KMS-11 (cell line): Measurements from ENCODE around the gene FRAT2.

Source experiments
- H2AFZ ChIP-seq: fragments of 200-600 bp; sonication (generic); 2 replicates; pipeline ENCODE4 v1.6.1; 2016; ENCODE audit warnings: antibody characterized with exemption, mixed run types, low read depth
- H3K27ac ChIP-seq: fragments of 200-600 bp; sonication (generic); 2 replicates; pipeline ENCODE4 v1.6.1; 2016; ENCODE audit warnings: mild to moderate bottlenecking, mixed run types
- H3K27me3 ChIP-seq: fragments of 200-600 bp; sonication (generic); 2 replicates; pipeline ENCODE4 v1.6.1; 2017; ENCODE audit warnings: mild to moderate bottlenecking, low read depth, mixed run types, moderate library complexity; ENCODE audit not compliant: insufficient read depth
- H3K36me3 ChIP-seq: fragments of 200-600 bp; sonication (generic); 2 replicates; pipeline ENCODE4 v1.6.1; 2017; ENCODE audit warnings: mild to moderate bottlenecking, mixed run types; ENCODE audit not compliant: insufficient read depth
- H3K4me1 ChIP-seq: fragments of 200-600 bp; sonication (generic); 2 replicates; pipeline ENCODE4 v1.6.1; 2016; ENCODE audit warnings: mild to moderate bottlenecking, low read depth, mixed run types; ENCODE audit not compliant: poor library complexity, severe bottlenecking
- H3K4me2 ChIP-seq: fragments of 200-600 bp; sonication (generic); 2 replicates; pipeline ENCODE4 v1.7.0; 2016; ENCODE audit warnings: mild to moderate bottlenecking, mixed run types
- H3K4me3 ChIP-seq: fragments of 200-600 bp; sonication (generic); IDR thresholded peaks from 2 replicates; pipeline ENCODE4 v1.6.1; 2017; ENCODE audit warnings: low read depth, low read length, mixed read lengths; ENCODE audit not compliant: insufficient read depth
- H3K79me2 ChIP-seq: fragments of 200-600 bp; sonication (generic); 2 replicates; pipeline ENCODE4 v1.6.1; 2016; ENCODE audit warnings: low read depth, mixed run types; ENCODE audit not compliant: insufficient read depth
- H3K9ac ChIP-seq: fragments of 200-600 bp; sonication (generic); 2 replicates; pipeline ENCODE4 v1.6.1; 2016; ENCODE audit warnings: mild to moderate bottlenecking, mixed run types
- H4K20me1 ChIP-seq: fragments of 200-600 bp; sonication (generic); 2 replicates; pipeline ENCODE4 v1.6.1; 2016; ENCODE audit warnings: mild to moderate bottlenecking, mixed run types; ENCODE audit not compliant: insufficient read depth
- TF ChIP-seq, protein P1 (sequence below): fragments of 200-600 bp; sonication (generic); conservative IDR thresholded peaks from 2 replicates; pipeline ENCODE4 v1.6.1; 2017; ENCODE audit warnings: low read depth, mild to moderate bottlenecking, antibody characterized with exemption, low read length, moderate library complexity, mixed read lengths

Gene FRAT2

DNA sequence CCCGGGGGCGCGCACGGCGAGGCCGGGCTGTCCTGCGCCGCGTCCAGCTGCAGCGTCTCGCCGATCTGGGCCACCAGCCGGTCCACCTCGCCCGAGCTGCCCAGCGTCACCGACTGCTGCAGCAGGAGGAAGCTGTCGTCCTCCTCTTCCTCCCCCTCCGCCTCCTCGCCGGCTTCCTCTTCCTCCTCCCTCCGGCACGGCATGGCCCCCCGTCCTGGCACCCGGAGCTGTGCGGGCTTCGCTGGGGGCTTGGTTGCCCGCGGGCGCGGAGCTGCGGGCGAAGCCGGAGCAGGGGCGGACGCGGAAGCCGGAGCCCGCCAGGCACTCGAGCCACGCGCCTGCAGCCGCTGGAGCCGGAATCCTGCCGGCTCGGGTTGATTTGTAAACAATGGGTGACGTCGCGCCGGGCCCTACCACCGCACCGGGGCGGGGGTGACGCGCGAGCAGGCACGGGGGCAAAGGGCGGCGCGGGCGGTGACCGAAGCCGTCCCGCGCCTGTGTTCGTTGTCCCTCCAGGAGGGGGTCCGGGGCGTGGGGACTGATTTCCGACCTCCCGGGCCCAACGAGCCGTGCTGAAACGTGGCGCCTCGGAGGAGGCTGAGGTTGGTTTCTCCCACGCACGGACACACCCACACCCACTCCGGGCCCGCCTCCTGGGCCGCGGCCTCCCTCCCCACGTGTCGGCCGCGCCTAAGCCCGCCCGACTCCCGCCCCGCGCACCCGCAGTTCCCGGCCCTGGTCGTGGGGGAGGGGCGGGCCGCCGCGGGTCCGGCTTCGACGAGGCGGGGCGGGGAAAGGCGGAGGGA, at the start of gene FRAT2:
Gene FRAT2 (minus strand): TSS at position 360 of the 806 bp plus-strand sequence. CDS start 157 bp downstream, at position 203.
- peaks cover 28% of the 10 kb centered on the region for H3K4me1 ChIP-seq
- H3K27ac ChIP-seq: peak within 1 kb of the TSS; percentile 92
- H3K79me2 ChIP-seq: peaks cover 42% of the 10 kb centered on the region
- H3K9ac ChIP-seq: peak within 1 kb of the TSS; percentile 92
- H2AFZ ChIP-seq: peak within 1 kb of the TSS; percentile 81
- no peaks in the 10 kb centered on the region for H3K36me3 ChIP-seq
- TF ChIP-seq, protein P1, sequence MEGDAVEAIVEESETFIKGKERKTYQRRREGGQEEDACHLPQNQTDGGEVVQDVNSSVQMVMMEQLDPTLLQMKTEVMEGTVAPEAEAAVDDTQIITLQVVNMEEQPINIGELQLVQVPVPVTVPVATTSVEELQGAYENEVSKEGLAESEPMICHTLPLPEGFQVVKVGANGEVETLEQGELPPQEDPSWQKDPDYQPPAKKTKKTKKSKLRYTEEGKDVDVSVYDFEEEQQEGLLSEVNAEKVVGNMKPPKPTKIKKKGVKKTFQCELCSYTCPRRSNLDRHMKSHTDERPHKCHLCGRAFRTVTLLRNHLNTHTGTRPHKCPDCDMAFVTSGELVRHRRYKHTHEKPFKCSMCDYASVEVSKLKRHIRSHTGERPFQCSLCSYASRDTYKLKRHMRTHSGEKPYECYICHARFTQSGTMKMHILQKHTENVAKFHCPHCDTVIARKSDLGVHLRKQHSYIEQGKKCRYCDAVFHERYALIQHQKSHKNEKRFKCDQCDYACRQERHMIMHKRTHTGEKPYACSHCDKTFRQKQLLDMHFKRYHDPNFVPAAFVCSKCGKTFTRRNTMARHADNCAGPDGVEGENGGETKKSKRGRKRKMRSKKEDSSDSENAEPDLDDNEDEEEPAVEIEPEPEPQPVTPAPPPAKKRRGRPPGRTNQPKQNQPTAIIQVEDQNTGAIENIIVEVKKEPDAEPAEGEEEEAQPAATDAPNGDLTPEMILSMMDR: no peak
- H3K4me2 ChIP-seq: peak within 1 kb of the TSS; percentile 96
- no peaks in the 10 kb centered on the region for H4K20me1 ChIP-seq
- no peaks in the 10 kb centered on the region; the same call in 1 of the 2 replicates for H3K27me3 ChIP-seq
- no peak within 1 kb of the TSS for H3K4me3 ChIP-seq

- H4K20me1 ChIP-seq: no peaks in the 10 kb centered on the region
- H3K4me2 ChIP-seq: no peak overlapping the region
- H3K4me3 ChIP-seq: no peak overlapping the region
- H3K27ac ChIP-seq: no peak overlapping the region
- no peaks in the 10 kb centered on the region for H3K79me2 ChIP-seq
- TF ChIP-seq, protein P1: no peak
- H3K4me1 ChIP-seq: no peaks in the 10 kb centered on the region
- H3K36me3 ChIP-seq: no peaks in the 10 kb centered on the region; the same call in 1 of the 2 replicates
- H3K9ac ChIP-seq: no peak overlapping the region
- no peaks in the 10 kb centered on the region for H3K27me3 ChIP-seq
- H2AFZ ChIP-seq: no peak overlapping the region
These were observed 49.6 kb upstream of the FRAT2 start for GRCh38 chr10:97384156-97384555.

- H3K9ac ChIP-seq: no peak overlapping the region
- H3K27ac ChIP-seq: no peak overlapping the region
- TF ChIP-seq, protein P1: no peak
- no peak overlapping the region for H2AFZ ChIP-seq
- no peaks in the 10 kb centered on the region for H3K79me2 ChIP-seq
- no peak overlapping the region for H3K4me2 ChIP-seq
- H3K4me1 ChIP-seq: no peaks in the 10 kb centered on the region
- no peaks in the 10 kb centered on the region; the same call in 1 of the 2 replicates for H3K36me3 ChIP-seq
- no peaks in the 10 kb centered on the region for H3K27me3 ChIP-seq
- H3K4me3 ChIP-seq: no peak overlapping the region
- no peaks in the 10 kb centered on the region for H4K20me1 ChIP-seq
These were observed 48.6 kb upstream of the FRAT2 start for GRCh38 chr10:97383159-97383558.

- Histone ChIP-seq H3K9ac (no peak overlapping the region), H2AFZ (no peak overlapping the region), H3K79me2 (no peaks in the 10 kb centered on the region), H3K4me3 (no peak overlapping the region), H3K27me3 (no peaks in the 10 kb centered on the region), H3K4me1 (no peaks in the 10 kb centered on the region), H3K36me3 (no peaks in the 10 kb centered on the region), H4K20me1 (no peaks in the 10 kb centered on the region), H3K4me2 (no peak overlapping the region), H3K27ac (no peak overlapping the region)
- TF ChIP-seq, protein P1: no peak
These were observed 47.1 kb upstream of the FRAT2 start for GRCh38 chr10:97381626-97382025.
